ENCODE results near the gene TBC1D5. TPM values are rescaled to one million over a fixed set of nuclear protein-coding genes. Genes with fewer than 3 reads are reported as not detected.

The TBC1D5 gene
- total RNA-seq, 1 donor from 2014 or later = 75.6 TPM

DNA sequence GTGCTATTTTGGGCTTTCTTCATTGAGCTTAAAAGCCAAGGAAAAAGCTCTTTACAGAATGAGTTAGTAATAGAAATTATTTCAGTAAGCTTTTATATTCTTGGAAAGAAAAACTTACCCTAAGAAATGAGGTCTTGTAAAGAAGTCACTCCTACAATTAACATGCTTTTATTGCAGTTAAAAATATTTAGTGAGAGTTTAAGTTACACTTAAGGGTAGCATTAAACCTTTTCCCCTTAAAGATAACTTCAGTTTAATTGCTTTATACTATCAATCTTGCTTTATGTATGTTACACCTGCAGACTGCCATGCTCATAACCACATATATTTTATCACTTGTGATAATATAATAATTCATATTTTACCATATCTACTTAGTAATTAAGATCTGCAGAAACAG is 431.4 kb downstream of the TBC1D5 start:
- Histone ChIP-seq H3K9me3 (no peaks in the 10 kb centered on the region), H3K27me3 (ENCODE audit: low read depth) (no peaks in the 10 kb centered on the region), H3K4me1 (no peaks in the 10 kb centered on the region), H3K36me3 (peaks cover 12% of the 10 kb centered on the region), H3K4me3 (no peak overlapping the region), H3K27ac (no peak overlapping the region)
- TF ChIP-seq, protein P1, sequence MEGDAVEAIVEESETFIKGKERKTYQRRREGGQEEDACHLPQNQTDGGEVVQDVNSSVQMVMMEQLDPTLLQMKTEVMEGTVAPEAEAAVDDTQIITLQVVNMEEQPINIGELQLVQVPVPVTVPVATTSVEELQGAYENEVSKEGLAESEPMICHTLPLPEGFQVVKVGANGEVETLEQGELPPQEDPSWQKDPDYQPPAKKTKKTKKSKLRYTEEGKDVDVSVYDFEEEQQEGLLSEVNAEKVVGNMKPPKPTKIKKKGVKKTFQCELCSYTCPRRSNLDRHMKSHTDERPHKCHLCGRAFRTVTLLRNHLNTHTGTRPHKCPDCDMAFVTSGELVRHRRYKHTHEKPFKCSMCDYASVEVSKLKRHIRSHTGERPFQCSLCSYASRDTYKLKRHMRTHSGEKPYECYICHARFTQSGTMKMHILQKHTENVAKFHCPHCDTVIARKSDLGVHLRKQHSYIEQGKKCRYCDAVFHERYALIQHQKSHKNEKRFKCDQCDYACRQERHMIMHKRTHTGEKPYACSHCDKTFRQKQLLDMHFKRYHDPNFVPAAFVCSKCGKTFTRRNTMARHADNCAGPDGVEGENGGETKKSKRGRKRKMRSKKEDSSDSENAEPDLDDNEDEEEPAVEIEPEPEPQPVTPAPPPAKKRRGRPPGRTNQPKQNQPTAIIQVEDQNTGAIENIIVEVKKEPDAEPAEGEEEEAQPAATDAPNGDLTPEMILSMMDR (IDR thresholded peaks at IDR 0.05) = no peak
- no peak for DNase-seq
- no peak for ATAC-seq
- intact Hi-C loops (cut with DNase I) = no loop called here

DNA sequence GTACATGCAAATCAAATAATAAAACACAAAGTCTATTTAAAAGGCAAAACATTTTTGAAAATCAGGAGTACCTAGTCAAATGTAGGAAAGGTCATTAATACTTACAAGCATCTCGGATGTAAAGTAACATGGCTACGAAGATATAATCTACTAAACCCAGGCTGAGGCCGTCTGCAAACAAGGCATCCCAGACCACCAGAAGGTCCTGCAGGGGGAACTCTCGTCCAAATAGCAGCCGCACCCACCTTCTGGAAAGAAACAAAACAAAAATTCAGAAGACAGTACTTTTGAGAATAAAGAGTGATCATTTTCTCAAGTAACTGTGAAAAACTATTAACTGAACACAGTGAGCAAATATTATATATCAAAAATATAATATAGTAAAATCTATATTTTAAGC is 434.5 kb downstream of the TBC1D5 start:
- no peak for ATAC-seq

DNA sequence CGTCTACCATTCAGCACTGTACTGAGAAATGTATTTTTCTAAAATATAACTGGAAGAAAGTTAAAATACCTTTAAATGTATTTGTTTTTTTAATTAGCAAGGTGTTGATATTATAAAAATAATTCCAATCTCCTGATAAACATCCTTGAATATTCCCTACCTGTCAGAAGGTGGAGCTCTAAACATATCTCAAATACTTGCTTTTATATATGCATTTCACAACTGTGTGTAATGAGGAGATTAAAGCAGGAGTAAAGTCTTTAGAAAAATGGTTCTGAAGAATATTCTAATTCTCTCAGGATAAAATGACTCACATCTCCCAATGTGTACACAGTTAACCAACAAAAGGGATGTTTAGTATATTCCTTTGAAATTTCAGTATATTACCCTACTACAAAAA is 434.9 kb downstream of the TBC1D5 start:
- H3K27me3 ChIP-seq (ENCODE audit: low read depth) = no peaks in the 10 kb centered on the region
- no peak overlapping the region for H3K4me3 ChIP-seq
- ATAC-seq (no peak), DNase-seq (no peak)
- no peaks in the 10 kb centered on the region for H3K4me1 ChIP-seq
- H3K9me3 ChIP-seq = no peaks in the 10 kb centered on the region
- peaks cover 12% of the 10 kb centered on the region for H3K36me3 ChIP-seq
- intact Hi-C loops (cut with DNase I) = no loop called here
- no peak overlapping the region for H3K27ac ChIP-seq
- TF ChIP-seq, protein P1 (IDR thresholded peaks at IDR 0.05) = no peak

More for the DNA sequence above, 434.5 kb downstream of the TBC1D5 start:
- TF ChIP-seq, protein P1 (IDR thresholded peaks at IDR 0.05) = no peak
- no peak for DNase-seq
- Histone ChIP-seq H3K36me3 (peaks cover 12% of the 10 kb centered on the region), H3K9me3 (no peaks in the 10 kb centered on the region), H3K27me3 (ENCODE audit: low read depth) (no peaks in the 10 kb centered on the region), H3K27ac (no peak overlapping the region), H3K4me3 (no peak overlapping the region), H3K4me1 (no peaks in the 10 kb centered on the region)
- intact Hi-C loops (cut with DNase I) = no loop called here

DNA sequence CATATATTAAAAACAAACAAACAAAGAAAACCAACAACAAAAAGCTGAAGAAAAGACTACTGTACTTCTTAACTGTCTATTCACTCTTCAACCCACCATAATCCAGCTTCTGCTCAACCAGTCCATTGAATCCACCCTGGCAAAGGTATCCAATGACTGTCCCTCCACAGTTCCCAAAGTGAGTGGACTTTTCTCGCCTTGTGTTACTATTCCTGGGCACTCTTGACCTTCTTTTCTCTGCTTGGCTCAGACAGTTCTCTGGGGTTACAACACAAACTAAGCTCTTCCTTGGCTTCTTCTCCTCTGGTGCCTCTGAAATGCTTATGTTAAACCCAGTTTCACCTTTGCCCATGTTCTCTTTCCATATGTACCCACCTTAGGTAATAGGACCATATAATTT is 437.5 kb downstream of the TBC1D5 start:
- TF ChIP-seq, protein P1 (IDR thresholded peaks at IDR 0.05) = no peak
- ATAC-seq = no peak
- H3K4me1 ChIP-seq = no peaks in the 10 kb centered on the region
- intact Hi-C loops (cut with DNase I) = no loop called here
- no peak overlapping the region for H3K27ac ChIP-seq
- H3K36me3 ChIP-seq = peaks cover 12% of the 10 kb centered on the region
- H3K27me3 ChIP-seq (ENCODE audit: low read depth) = no peaks in the 10 kb centered on the region
- H3K9me3 ChIP-seq = no peaks in the 10 kb centered on the region
- H3K4me3 ChIP-seq = no peak overlapping the region
- DNase-seq = no peak

DNA sequence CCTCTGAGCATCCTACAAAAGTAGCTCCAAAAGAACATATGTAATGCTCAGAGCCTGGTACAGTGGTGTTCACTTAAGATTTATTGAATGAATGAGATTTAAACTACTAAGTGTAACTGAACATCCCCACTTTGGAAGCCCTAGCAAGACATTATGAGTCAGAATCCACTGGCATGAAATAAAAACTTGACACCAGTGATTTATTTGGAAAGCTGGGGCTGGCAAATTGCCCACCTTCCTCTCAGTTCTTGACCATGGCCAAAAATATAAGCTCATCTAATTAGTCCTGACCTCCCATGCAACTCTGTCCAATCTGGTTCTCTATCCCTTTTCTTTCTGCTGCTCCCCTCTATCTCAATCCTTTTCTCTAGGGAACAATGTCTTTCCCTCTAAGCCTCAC is 439.7 kb downstream of the TBC1D5 start:
- ATAC-seq (no peak), DNase-seq (no peak)
- H3K27me3 ChIP-seq (ENCODE audit: low read depth) = no peaks in the 10 kb centered on the region
- no peak overlapping the region for H3K4me3 ChIP-seq
- H3K4me1 ChIP-seq = no peaks in the 10 kb centered on the region
- TF ChIP-seq, protein P1 (IDR thresholded peaks at IDR 0.05) = no peak
- no peaks in the 10 kb centered on the region for H3K9me3 ChIP-seq
- intact Hi-C loops (cut with DNase I) = no loop called here
- H3K27ac ChIP-seq = no peak overlapping the region
- peaks cover 10% of the 10 kb centered on the region for H3K36me3 ChIP-seq

DNA sequence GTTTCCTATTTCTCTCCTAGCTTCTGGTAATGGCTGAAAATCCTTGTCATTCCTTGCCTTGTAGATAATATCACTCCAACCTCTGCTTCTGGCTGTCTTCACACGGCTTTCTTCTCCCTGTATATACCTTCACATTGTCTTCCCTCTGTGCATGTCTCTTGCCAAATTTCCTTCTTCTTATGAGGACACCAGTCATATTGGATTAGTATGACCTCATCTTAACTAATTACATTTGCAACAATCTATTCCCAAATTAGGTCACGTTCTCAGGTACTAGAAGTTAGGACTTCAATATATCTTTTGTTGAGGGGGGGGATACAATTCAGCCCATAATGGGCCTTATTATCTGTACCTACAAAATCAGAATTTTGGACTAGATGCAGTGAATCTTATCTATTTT is 440.3 kb downstream of the TBC1D5 start:
- intact Hi-C loops (cut with DNase I) = no loop called here
- H3K36me3 ChIP-seq = peaks cover 4% of the 10 kb centered on the region
- no peak overlapping the region for H3K27ac ChIP-seq
- no peaks in the 10 kb centered on the region for H3K9me3 ChIP-seq
- TF ChIP-seq, protein P1 (IDR thresholded peaks at IDR 0.05) = no peak
- ATAC-seq = no peak
- no peaks in the 10 kb centered on the region for H3K4me1 ChIP-seq
- H3K27me3 ChIP-seq (ENCODE audit: low read depth) = no peaks in the 10 kb centered on the region
- no peak overlapping the region for H3K4me3 ChIP-seq
- no peak for DNase-seq
